Activated CD4-positive, alpha-beta T cell treated with anti-CD3 and anti-CD28 coated beads for 1 hour (primary cell): ENCODE measurements around the gene CD69.
A peak's percentile ranks its signal among the peaks of the same experiment; 100 is the strongest.

Experiments
- DNase-seq: peaks from one replicate; pipeline ENCODE4 v3.0.0-alpha.2; 2020

CD69 gene

DNA sequence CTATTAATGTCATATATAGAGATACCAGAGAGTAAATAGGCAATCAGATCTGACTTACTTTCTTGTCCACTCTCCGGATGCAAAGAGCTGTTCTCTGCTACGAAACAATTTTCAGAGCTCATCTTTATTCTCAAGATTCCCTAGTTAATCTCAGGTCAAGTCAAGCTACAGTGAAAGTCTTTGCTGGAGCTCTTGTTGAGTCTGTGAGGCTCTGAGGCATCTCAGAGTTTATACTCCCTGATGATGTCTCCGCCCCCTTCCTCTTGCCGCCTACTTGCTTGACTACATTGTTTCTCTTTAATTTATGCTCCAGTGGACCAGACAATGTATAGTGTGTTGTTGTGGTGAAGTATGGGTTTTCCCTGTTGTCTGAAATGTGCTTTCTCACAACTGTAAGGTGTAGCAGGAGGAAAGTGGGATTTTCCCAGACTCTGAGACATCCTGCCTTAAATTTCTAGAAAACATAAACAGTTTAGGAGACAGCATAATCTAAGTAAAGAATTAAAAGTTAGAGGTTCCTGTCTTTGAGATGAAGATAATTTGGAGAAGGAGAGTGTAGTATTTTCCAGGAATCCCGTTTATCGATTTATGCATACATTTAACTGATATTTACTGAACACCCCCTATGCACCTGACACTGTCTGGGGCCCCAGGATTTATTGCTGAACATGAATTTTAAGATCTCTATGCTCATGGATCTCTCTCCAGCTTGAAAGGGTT, at the start of gene CD69:
TSS of gene CD69 (minus strand) at position 203 of the 720 bp plus-strand sequence. CDS start at position 122, 81 bp downstream.
- peak; percentile 71 for DNase-seq

DNA sequence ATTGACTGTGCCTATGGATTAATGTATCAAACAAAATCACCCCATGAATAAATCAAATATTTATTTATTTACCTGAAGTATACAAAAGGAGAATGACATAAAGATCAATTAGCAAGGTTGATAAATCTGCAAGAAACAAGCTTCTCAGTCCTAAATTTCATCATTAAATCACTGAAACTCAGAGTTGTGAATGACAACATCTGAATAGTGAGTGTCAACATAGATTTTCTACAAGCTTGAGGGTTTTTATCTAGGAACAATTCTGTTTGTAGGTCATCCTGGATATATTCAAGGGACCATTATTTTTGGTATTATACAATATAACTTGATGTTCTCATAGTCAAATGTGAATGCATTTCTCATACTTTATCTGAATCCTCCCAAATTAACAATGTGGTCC, 49.2 kb upstream of the CD69 start:
- no peak for DNase-seq

- no peak for DNase-seq
These were observed 48.6 kb upstream of the CD69 start for GRCh38 chr12:9809338-9809737.

- no peak for DNase-seq
These were observed 47.8 kb upstream of the CD69 start for GRCh38 chr12:9808504-9808903.

GRCh38 chr12:9806714-9807113, 46.0 kb upstream of the CD69 start:
- DNase-seq: no peak

GRCh38 chr12:9805883-9806282, 45.2 kb upstream of the CD69 start:
- DNase-seq: no peak

- DNase-seq: no peak
These were observed 39.3 kb upstream of the CD69 start for GRCh38 chr12:9799961-9800360.

GRCh38 chr12:9797722-9798619, 37.3 kb upstream of the CD69 start:
- DNase-seq: peak; percentile 52

GRCh38 chr12:9796971-9797370, 36.3 kb upstream of the CD69 start:
- DNase-seq: no peak

- DNase-seq: no peak
These were observed 35.6 kb upstream of the CD69 start for GRCh38 chr12:9796346-9796745.

DNA sequence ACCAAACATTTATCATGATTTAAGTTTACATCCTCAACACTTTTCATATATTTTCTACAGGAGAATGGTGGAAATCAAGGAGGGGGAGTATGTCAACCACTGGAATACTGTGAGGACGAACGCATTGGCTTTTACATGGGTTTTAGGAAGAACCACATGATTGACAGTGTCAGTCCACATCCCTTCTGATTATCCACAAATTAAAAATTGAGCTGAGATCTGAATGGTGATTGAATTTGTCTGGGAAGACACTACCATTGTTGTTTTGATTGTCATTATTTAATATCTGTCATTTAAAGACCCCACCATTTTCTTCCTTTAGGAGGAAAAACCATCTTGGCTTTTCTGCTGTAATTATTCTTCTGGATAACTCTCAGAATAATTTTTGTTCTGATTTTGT, 35.2 kb upstream of the CD69 start:
- DNase-seq: no peak

DNA sequence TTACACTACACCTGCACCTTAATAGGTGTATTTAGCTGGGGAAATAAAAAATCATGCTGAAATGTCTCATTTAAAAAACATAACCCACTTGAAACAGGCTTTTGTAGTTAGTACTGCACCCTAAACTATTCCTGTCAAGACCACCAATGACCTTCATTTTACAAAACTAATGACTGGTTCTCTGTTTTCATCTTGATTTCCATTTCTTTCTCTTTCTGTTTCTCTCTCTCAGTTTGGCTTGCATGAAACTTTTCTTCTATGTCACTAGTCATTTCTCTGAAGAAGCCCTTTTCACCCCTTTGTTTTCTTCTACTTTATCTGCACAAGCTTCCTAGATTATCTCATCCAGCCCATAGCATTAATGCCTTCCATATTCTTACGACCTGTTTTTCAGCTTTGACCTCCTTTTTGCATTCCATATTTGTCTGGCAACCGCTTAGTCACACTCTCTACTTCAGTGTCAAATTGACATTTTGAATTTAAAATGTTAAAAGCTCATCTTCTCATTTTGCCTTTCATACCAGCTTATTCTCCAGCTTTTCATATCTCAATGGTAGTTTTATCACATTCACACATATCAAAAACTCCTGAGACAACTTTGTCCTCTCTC, 33.9 kb upstream of the CD69 start:
- DNase-seq: no peak

- DNase-seq: no peak
These were observed 33.2 kb upstream of the CD69 start for GRCh38 chr12:9793779-9794395.

DNA sequence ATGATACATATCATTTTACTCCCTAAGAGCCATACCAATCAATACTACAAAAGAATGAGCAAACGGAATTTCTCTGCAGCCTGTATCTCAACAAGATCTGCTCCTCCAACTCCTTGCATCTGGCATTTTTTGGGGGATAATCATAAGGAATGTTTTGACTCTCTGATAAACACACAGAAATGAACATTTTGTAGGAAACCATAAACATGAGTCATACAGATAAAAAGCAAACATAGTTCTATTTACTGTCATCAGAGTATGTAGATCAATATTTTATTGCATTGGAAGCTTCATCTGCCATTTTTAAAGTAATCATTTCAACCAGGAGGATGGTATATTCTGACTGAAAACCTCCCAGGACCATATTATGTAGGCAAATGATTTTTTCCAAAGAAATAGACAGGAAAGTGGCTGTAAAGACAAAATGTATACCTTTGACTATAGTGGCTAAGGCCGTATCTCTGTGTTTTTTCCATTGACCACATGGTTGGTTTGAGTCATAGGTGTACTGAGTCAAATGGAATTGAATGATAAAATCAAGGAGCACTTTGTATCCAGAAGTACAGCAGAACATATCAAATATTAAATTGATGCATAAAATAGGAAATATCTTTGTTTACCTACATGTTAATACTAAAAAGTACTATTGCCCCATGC, 32.4 kb upstream of the CD69 start:
- DNase-seq: no peak

GRCh38 chr12:9792185-9792900, 31.6 kb upstream of the CD69 start:
- DNase-seq: no peak

GRCh38 chr12:9786726-9787717, 26.3 kb upstream of the CD69 start:
- DNase-seq: no peak

DNA sequence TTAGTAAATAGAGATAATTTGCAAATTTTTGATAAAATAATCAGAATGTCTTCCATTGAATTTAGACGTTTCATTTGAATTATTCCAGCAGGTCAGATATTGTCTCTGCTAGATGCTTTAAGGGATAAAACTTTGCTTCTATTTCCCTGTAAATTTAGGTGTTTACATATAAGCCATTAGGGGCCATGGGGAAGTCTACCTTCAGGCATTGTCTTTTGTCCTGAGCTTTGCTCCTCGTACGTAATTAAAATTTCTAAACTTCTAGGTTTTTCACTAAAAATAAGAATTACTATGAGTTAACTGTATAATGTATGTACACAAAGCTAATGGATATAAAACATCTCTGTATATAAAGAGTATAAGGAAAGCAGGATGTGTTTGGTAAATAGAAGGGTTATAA, 24.1 kb upstream of the CD69 start:
- DNase-seq: no peak

DNA sequence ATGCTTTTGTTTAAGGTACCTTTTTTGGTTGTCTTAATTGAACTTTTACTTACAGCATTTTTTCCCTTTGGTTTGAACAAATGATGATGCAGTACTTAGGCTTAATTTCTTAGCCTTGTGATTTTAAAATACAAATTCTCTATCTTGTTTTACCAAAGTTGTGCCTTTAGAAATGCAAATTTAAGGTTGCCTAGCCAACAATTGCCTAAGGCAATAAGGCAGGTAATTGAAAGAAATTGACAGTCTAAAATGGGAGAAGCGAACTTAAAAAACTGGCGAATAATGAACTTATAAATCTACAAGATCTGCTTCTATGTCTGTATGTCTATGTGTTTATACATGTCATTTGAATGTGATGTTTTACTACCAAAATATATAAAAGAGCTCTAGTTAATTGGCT, 23.6 kb upstream of the CD69 start:
- no peak for DNase-seq

GRCh38 chr12:9782547-9783382, 22.1 kb upstream of the CD69 start:
- DNase-seq: no peak

DNA sequence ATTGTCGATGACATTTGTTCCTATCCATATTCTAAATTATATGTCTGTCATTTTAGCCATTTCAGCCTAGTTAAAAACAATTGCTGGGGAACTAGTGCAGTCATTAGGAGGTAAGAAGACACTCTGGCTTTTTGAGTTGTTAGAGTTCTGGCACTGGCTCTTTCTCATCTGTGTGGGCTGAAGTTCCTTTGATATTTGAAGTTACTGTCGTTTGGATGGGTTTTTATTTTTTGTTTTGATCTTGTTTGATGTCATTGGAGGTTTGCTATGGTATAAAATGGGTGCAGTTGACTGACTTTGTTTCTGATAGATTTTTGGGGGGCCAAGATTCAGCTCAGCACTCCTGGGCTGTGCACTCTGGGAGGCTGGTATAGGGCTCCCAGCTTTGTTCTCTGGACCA, 20.7 kb upstream of the CD69 start:
- DNase-seq: no peak
